Measurements from ENCODE around the gene TAP1. TPM values are rescaled to one million over a fixed set of nuclear protein-coding genes. Genes with fewer than 3 reads are reported as not detected.
A peak's percentile ranks its signal among the peaks of the same experiment; 100 is the strongest.

TAP1 gene
- total RNA-seq, 1 donor from 2014 or later: 60.4 TPM

DNA sequence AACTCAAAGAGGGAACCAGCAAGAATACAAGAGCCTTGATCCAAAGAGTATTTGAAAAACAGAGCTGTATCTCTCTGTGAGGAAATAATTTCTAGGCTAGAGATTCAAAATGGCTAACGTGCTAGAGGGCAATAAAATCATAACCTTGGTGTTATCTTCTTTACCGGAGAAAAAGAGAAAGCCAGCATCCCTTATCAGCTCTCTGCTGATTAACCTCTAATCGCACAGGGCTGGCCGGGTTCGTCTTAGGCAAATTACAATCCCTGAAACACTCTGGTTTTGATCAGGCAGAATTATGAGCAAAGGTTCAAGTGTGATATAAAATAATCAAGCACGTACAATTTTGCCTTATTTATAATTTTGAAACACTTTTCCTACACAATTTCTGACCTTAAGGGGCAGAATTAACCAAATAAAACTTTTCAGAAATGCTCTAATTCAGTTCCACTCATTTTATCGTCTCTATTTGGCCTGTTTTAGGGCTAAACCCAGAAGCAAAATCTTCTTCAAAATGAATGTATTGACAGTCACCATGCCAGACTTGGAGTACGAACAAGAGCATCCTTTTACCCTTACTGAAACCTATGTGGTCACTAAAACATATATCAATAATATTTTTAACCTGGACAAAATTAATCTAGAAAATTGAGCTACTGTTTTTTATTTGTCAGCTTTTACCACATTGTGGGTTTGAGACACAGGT is 14.2 kb upstream of the TAP1 start:
- no peak for ATAC-seq
- Histone ChIP-seq H3K4me3 (no peak overlapping the region), H3K27me3 (no peaks in the 10 kb centered on the region), H3K36me3 (no peaks in the 10 kb centered on the region), H3K27ac (no peak overlapping the region), H3K9me3 (no peaks in the 10 kb centered on the region), H3K4me1 (no peaks in the 10 kb centered on the region)
- DNase-seq: no peak
- intact Hi-C loops (cut with DNase I): loop anchor here (5.0 kb wide), 1 partner anchor 40 kb away; no protein-coding TSS in a partner anchor
- no peak for TF ChIP-seq CTCF (IDR thresholded peaks at IDR 0.05)

- Histone ChIP-seq H3K27ac (no peak overlapping the region), H3K36me3 (no peaks in the 10 kb centered on the region), H3K9me3 (no peaks in the 10 kb centered on the region), H3K4me1 (no peaks in the 10 kb centered on the region), H3K27me3 (no peaks in the 10 kb centered on the region), H3K4me3 (no peak overlapping the region)
- TF ChIP-seq CTCF (IDR thresholded peaks at IDR 0.05): no peak
- intact Hi-C loops (cut with DNase I): loop anchor here (5.0 kb wide), 1 partner anchor 40 kb away; no protein-coding TSS in a partner anchor
- DNase-seq: no peak
- peak; percentile 41 for ATAC-seq
These were observed 13.5 kb upstream of the TAP1 start for GRCh38 chr6:32867022-32867477.

GRCh38 chr6:32865724-32866443 is 12.4 kb upstream of the TAP1 start:
- no peak for TF ChIP-seq CTCF (IDR thresholded peaks at IDR 0.05)
- no peak for ATAC-seq
- no peak overlapping the region for H3K27ac ChIP-seq

GRCh38 chr6:32862725-32863124 is 9.2 kb upstream of the TAP1 start:
- intact Hi-C loops (cut with DNase I): no loop called here

More at GRCh38 chr6:32865724-32866443, 12.4 kb upstream of the TAP1 start:
- intact Hi-C loops (cut with DNase I): loop anchor here (5.0 kb wide), 1 partner anchor 39 kb away; no protein-coding TSS in a partner anchor
- no peak for DNase-seq
- Histone ChIP-seq H3K4me3 (no peak overlapping the region), H3K9me3 (no peaks in the 10 kb centered on the region), H3K4me1 (no peaks in the 10 kb centered on the region), H3K36me3 (no peaks in the 10 kb centered on the region), H3K27me3 (no peaks in the 10 kb centered on the region)

DNA sequence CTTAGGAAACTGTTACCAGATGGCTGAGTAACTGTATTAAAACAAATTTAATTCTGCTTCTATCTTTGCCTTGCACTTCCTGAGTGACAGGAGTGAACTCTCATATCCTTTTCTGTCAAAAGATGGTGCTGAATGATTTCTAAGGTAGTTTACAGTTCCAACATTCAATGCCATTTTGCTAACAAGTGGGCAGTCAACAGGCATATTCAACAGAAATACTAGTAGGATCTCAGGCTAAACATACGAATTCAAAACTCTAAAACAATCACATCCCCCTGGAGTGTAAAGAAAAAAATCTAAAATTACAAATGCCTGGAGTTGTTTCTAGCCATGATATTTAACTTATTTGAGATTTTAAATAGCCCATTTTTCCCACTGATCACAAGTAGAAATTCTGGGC is 7.2 kb upstream of the TAP1 start:
- peaks cover 30% of the 10 kb centered on the region for H3K36me3 ChIP-seq
- H3K9me3 ChIP-seq: no peaks in the 10 kb centered on the region
- intact Hi-C loops (cut with DNase I): no loop called here
- no peaks in the 10 kb centered on the region for H3K27me3 ChIP-seq
- DNase-seq (no peak), ATAC-seq (no peak)
- no peak for TF ChIP-seq CTCF (IDR thresholded peaks at IDR 0.05)
- no peak overlapping the region for H3K27ac ChIP-seq
- no peaks in the 10 kb centered on the region for H3K4me1 ChIP-seq
- no peak overlapping the region for H3K4me3 ChIP-seq

More at GRCh38 chr6:32862725-32863124, 9.2 kb upstream of the TAP1 start:
- TF ChIP-seq CTCF (IDR thresholded peaks at IDR 0.05): no peak
- no peak for DNase-seq
- Histone ChIP-seq H3K27ac (no peak overlapping the region), H3K4me3 (no peak overlapping the region), H3K9me3 (no peaks in the 10 kb centered on the region), H3K36me3 (peaks cover 21% of the 10 kb centered on the region), H3K27me3 (no peaks in the 10 kb centered on the region), H3K4me1 (no peaks in the 10 kb centered on the region)
- no peak for ATAC-seq

Measured in upper lobe of right lung (tissue), 1 donor.